Inferior parietal cortex (tissue), 1 donor: ENCODE measurements around the gene PELI1.
"Not testable (repeated sequence)": the region's sequence is repeated elsewhere in the genome, so short reads cannot be mapped to it uniquely, and the experiment has no call there.

Experiments used
- DNase-seq: peaks from one replicate; pipeline ENCODE4 v3.0.0-alpha.2; 2016; ENCODE audit errors: extremely low spot score

PELI1 gene

DNA sequence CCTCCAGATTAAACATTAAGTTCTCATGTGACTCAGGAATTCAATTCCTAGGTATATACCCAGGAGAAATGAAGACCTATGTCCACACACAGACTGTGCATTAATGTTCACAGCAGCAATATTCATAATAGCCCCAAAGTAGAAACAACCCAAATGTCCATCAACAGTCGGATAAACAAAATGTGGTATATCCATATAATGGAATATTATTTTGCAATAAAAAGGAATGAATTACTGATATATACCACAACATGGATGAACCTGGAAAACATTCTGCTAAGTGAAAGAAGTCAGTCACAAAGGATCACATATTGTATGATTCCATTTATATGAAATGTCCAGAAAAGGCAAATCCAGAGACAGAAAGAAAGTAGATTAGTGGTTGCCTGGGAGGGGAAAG is 20.5 kb downstream of the PELI1 start:
- DNase-seq = no peak

DNA sequence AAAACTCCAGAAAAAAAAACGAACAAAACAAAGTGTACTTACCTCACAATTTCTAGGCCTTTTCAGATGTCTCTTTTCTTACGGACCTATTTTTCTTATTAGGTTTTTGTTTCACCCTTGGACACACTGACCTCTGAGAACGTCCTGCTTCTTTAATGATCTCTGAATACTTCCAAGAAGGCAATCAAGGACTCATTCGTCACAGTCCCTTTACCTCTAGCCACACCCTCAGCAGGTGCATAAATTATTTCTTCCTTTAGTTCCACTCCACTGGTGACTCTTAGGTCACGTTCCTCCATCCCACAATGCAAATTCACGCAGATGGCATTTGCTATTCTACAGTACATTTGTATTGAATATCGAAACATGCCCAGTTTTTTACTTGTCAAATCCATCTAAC is 21.9 kb downstream of the PELI1 start:
- no peak for DNase-seq

DNA sequence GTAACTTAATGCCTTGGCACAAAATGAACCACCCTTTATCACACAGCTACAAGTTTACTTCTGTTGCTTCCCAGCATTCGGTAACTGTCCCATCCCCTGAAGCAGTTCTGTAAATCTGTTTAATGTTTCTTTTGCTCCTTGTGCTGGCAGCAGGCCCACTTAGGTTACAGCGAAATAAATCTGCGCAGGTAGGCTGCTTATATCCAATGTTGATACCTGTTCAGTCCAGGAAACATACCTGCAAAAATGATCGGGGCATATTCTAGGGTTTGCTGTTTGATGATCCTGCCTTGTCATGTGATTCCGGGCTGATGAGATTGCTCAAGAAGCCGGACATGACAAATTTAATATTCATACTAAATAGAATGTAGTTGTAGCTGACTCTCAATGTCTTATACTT is 23.3 kb downstream of the PELI1 start:
- DNase-seq = no peak

DNA sequence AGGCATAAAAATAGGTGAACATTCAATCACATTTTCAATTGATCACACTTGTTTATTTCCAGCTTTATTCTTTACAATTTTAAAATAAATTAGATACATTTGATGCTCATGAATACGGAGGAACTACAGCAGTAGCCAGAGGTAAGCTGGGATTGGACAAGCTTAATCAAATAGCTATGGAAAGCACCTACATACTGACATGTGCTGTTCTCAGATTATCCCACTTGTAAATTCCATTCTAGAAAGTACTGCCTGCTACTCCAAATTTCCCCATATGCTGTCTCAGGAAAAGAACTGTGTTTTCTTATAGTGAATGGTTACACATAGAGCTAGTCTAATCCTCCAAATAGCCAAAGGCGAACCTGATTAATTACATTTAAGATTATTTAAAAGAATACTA is 24.2 kb downstream of the PELI1 start:
- no peak for DNase-seq

DNA sequence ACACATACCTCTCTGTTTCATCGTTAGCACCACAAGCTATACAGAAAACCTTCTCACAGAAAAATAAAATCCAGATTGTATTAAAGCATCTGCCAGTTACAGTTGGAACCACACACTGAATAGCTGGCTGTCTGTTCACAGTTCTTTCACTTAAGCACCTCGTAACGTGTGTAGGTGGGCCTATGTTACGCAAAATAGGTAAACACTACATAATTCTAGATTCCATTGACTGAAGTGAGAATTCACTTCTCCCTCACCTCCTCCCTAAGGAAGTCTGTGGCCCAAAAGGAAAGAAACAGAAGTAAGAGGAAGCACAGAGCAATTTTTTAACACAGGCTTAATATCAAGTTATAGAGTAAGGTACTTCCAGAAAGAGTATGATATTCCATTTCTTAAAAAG is 24.9 kb downstream of the PELI1 start:
- DNase-seq = no peak

DNA sequence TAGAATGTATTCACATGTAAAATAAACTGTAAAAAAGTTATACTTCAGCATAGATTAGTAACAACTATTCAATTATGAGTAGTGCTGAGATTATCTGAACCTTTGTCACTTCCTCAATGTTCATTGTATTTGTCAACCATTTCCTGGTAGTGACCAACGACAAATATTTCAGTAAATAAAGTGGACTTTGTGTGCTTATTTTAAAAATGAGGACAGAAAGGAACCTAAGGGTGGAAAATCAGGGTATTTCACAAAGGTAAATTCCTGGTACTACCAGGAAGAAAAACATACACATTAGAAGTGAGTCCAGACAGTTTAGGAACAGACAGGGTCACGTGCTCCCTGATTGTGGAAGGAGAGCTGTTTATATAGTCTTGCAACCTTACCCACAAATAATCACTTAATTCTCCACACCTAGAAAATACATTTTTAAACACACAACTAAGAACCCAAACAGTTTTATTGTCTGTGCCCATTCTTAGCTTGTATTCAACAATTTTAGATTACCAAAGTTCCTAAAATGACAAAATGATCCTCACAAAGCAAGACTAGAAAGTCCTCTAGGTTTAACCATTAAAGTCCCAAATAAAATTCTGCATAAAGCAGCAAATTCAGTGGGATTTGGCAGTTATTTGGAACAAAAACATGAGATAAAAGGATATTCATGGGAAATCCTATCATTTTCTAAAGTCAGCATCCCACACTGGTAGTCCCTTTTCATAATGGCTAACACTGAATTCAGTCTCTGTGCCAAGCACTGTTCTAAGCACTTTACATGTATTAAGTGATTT is 28.2 kb downstream of the PELI1 start:
- DNase-seq = no peak

DNA sequence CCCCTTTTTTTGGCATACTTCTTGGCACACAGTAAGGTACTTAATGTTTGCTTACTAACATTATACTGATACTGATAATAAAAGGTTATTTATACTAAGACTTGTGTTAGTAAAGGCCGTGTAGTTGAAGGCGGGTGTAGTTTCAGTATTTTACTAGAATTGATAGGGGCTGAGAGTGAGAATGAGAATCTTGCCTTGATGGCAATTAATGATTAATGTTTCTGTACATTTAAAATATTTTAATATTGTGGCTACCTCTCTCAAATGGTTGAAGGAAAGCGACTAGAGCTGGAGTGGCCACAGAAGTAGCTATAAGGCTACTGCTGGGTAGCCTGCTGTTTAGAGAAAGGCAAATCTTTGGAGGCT is 29.3 kb downstream of the PELI1 start:
- DNase-seq = no peak

DNA sequence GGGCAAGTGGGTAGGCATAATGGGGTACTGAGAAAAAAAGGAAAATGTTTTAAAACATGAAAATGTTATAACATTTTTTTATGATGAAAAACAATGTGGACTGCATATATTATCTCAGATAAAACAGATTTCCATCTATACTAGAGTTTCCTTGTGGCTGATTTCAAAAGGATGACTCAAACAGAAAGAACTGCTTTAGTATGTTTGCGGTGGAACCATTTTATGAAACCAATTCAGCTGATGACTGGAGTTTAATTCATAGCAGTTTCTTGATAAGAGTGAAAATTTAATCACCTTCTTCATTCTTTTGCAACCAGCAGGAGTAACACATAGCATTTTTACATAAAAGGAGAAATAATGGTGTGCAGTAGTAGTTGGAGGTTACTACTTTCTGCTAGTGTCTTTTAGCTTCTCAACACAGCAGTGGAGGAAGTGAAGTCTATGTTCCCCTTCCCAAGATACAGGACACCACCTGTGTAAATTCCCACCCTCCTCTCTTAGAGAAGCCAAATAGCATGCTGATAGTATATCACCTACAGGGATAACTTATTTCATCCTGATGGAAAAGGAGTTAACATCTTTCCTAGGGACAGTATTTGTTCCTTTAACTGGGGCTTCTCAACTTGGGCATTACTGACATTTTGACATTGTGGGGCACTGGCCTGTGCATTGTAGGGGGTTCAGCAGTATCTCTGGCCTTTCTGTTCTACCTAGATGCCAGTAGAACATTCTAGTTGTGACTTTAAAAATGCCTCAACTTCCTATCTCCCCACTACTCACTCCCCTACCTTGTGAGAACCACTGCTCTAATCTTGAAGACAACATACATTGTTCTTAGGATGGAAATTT is 29.9 kb downstream of the PELI1 start:
- DNase-seq = no peak

DNA sequence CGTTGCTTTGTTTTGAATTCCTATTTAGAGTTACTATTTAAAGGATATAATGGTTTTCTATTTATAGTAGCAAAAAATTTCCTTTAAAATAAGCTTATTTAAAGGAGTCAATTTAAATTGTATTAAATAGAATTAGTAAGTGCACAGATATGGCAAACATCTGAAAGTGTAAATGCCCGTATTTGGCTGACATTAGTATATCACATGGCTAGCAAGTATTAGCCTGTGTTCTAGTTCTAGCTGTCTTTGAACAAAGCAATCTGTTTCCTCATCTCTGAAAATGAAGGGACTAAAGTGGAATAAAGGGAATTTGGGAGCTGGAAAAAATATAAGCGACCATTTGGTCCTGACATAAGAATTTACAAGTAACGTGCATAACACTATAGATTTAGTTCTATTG is 32.2 kb downstream of the PELI1 start:
- no peak for DNase-seq

DNA sequence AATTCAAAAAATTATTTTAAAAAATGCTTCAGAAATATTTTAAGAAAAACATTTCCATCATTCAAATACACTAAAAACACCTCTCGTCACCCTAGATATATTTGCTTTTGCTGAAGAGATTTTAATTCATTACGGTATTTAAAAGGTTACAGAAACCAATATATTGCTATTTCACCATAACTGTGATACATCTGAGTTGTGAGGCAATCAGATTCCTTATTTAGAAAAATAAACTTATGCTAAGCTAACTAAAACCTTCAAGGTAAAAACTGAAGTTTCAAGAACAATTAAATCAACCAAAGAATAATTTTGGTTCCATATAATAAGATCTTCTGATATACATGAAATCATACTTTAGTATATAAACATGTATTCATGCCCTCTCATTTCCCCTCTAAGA is 32.8 kb downstream of the PELI1 start:
- no peak for DNase-seq

DNA sequence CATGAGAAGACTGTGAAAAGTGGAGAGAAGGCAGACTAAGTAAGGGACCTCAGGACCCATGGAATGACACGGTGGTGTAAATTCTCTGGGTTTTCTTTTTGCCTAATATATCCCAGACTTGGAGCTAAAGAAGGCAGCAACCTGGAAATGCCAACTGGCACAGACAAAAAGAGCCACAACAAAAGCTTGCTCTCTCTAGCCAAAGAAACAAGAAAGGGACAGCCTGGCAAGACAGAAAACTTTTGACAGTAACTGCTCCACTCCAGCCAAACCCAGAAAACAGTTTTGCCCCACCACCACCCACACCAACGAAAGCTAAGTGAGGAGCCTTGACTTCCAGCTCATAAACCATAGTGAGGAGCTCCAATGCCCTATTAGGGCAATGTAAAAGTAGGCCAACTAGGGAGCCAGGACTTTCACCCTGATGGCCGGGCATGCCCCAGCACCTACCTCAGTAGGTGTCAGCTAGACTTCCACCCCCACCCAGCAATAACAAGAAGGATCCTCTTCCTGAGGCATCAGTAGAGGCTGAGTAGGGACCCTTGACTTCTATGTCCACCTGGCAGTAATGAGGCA is 35.5 kb downstream of the PELI1 start:
- no peak for DNase-seq

DNA sequence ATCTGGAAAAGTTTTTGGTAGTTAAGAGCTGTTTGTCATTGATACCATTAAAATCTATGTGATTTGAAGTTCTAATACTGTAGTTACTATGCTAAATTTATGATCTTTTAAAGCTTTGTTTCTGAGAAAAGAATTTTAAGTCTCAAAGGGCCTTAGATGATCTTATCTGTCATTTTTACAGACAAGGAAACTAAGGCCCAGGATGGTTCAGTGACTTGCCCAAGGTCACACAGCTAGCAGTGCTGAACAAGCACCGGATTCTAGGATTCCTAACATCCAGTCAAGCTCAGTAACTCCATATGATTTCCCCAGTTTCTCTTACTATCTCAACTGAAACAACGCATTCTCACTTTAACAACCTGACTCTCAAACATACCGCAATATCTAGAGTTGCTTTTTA is 37.7 kb downstream of the PELI1 start:
- DNase-seq = no peak

DNA sequence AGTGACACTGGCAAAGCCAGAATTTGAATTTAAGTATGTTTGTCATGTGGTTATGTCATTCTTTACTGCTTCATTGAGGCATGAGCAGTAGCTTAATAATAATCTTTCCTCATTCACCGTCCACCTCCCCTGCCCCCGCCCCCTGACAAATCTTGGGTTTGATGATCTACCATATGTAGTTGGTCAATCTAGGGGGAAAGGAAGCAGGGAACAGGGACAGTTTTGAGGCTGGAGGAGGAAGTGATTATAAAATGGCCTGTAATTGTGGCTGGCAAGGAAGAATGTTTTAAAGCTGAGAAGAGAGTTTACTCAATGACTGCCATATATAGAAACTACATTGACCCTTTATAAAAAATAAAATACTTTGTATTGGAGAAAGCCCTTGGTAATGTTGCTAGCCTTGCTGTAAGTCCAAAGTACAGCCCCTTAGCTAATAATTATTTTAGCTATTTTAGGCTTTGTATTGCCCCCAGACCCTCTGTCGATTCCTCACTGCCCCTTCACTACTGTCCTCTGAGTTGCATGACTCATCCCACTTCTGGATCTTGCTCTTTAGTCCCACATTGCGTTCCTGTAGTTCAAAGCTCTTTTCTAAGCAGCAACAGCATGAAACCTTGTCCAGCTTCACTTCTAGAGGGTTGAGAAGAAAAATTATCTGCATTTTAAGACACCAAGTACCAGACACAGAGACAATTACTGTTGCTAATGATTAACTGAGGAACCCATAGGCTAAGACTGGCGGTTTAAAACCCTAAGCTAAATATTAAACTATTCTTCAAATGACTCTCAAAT is 38.4 kb downstream of the PELI1 start:
- no peak for DNase-seq

DNA sequence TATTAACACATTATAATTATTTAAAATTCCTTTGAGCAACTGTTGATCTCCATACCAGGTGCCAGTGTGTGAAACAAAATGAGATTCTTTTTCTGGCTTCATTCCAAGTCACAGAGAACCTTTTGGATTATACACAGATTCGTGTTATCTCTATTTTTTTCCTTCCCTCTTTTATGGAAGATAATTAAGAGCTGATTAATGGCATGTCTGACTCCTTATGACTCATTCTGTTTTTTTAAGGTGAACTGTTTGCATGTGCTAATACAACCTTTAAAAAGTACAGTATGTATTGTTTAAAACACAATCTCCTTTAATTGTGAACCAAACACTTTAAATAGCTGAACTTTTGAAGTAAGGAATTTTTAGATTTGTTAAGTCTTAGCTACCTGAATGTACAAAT is 39.3 kb downstream of the PELI1 start:
- no peak for DNase-seq

DNA sequence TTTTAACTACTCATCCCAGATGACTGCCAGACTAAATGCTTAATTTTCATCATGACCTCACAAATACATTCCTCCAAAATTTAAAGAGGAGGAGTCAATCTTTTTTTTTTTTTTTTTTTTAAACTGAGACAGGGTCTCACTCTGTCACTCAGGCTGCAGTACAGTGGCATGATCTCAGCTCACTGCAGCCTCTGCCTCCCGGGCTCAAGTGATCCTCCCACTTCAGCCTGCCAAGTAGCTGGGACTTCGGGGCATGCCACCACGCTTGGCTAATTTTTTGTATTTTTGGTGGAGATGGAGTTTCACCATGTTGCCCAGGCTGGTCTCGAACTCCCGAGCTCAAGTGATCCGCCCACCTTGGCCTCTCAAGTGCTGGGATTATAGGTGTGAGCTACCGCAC is 41.5 kb downstream of the PELI1 start:
- DNase-seq = not testable (repeated sequence)

DNA sequence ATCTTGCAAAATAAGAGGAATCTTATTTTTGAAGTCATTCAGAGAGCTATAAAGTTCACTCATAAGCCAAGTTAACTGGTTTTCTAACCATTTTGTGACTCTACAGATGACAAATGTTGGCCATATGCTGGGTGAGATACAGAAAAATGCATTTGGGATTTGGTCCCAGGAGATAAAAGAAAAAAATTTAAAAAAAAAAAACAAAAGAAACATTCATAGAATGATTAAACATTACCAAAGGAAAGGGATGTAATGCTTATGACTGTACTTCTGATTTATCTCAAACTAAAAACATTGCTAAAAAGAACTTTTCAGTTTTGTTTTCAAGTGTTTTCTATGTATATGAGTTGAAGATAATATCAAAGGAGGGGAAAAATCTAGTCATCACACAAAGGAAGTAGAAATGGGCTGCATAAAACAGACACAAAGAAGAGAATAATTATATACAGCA is 43.1 kb downstream of the PELI1 start:
- DNase-seq = no peak

DNA sequence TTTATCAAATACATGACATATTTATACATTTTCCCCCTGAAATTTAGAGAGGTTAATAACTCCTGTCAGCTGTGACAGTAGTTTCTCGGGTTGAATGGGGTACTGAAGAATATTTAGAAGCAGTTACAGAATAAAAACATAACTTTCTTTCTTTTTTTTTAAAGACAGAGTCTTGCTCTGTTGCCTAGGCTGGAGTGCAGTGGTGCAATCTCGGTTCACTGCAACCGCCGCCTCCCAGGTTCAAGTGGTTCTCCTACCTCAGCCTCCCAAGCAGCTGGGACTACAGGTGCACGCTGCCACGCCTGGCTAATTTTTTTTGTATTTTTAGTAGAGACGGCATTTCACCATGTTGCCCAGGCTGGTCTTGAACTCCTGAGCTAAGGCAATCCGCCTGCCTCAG is 43.6 kb downstream of the PELI1 start:
- not testable (repeated sequence) for DNase-seq

DNA sequence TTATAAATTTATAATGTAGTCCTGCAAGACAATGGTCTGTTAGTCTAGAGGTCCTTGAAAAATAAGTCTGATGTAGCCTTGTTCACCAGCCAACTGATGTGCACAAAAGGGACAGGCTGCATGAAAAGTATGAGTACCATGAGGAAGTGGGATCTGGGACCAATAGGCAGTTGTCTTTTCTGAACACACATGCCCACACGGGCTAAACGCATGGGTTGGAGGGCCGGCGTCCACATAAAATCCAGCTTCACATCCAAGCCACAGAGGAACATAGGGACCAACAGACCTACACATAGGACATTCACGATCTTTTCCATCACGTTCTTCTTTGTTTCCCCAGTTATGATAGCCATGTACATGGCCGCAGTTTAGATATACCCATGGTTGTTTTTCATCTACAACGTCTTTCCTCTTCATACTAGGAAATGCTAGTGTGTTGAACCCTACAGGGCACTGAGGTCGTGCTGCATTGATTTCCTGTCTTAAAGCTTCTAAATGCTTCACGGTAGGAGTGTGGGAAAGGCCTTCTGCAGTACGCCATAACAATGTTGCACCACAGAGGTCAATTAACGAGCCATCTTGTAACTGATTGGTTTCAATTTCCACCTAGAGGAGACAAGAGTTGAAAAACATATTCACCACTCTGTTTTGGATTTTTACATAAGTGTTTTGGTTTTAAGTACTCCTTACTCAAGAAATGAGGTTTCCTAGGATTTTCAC is 49.4 kb downstream of the PELI1 start:
- no peak for DNase-seq

DNA sequence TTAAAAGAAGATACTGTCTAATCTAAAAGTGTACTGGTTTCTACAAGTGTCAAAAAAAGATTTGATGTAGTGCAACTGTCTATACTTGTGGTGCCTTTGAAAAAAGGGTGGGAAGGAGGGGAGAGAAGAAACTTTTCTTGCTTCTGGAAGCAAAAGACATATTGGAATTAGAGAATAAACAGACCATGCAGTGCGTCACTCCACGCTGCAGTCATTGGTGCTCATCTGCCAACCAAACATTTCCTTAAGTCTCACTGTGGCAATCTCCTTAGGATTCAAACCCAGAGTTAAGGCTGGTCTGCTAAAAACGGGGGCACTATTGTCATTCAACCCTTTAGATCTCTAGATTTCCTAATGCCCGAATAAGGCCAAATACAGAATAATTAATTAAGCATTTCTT is 50.9 kb downstream of the PELI1 start:
- no peak for DNase-seq

DNA sequence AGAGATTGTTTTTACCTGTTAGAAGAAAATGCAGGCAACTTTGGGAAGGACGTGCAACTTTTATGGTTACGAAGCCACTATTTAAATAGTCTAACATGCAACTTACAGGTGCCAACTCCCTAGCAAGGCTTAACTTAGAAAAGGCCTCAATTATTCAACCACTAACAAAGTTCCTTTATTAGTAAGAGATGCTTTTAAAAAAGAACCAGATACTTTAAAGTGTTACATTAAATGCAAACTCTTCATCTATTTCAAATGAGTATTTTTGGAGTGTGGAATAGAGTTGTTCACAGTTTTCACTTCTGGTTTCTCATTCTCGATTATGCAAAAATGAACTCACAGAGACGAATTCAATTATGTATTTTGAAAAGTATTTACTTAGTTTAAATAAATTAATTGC is 51.7 kb downstream of the PELI1 start:
- no peak for DNase-seq

DNA sequence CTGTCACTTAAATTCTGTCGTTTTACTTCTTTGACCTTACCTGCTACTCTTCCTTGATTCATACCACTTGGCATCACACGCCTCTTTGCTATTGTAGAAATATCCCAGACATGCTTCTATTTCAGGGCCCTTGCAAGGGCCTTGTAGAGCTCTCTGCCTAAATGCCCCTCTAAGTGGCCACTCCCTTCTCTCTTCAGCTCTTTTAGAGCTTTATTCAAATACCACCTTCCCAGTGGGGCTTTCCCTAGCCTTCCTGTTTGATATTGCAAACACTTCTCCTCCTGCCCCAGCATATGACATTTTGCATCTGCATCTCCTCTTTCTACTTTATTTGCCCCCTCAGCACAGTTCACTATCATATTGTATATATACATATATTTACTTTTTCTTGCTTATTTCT is 54.0 kb downstream of the PELI1 start:
- DNase-seq = no peak
